ENCODE measurements around the gene GRK5.

DNA sequence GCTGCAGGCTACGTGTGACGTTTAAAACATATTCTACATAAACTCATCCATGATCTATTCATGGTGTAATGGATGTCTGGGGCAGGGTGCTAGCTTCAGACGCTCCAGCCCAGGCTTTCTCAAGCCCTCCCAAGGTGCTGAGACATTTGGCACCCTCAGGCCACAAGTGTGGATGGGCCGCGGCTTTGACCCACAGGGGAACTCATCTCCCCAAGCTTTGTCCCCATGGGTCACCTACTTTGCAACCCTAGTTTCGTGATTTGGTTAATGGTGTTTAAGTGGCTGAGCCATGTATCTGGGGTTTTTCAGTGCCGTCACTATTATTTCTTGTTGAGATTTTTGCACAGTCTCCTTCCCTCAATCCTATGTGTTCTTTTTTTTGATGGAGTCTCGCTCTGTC, 66.0 kb downstream of the GRK5 start:
- TF ChIP-seq EZH2 (IDR thresholded peaks at IDR 0.05; ENCODE audit: low read depth) (no peak), CTCF (conservative IDR thresholded peaks at IDR 0.05) (no peak)

Data from PC-9 (cell line).